ENCODE data around the gene ZFC3H1.

DNA sequence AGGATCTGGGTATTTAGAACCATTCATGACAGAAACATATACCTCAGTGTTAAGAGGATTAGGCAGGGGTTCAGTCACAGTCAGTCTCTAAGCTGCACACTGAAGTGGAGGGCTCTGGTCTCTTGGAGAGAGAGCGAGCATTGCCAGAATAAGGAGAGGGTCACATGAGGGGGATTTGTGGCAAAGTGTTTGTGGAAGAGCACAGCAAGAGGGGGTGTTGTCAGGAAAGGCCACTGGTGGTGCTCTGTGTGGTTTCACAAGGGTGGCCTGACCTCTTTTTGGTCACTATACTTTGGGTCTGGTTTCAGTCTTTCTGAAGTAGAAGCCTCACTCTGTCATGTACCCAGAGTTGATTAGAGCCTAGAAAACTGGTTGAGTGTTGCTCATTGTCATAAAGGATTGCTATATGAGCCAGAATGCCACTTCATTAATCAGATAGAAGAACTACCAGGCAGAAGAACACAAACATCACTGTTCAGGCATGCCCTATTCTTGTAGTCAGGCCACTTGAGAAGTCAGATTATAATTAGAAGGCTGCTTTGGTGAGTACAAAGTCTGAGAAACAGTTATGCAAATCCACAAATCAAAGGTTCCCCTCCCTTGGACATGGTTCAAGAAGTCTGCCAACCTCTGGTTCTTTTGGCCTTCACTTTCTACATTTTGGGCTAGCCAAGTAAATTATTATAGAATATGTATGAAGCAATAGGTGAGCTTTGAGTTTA is 30.6 kb upstream of the ZFC3H1 start:
- TF ChIP-seq, protein P1, sequence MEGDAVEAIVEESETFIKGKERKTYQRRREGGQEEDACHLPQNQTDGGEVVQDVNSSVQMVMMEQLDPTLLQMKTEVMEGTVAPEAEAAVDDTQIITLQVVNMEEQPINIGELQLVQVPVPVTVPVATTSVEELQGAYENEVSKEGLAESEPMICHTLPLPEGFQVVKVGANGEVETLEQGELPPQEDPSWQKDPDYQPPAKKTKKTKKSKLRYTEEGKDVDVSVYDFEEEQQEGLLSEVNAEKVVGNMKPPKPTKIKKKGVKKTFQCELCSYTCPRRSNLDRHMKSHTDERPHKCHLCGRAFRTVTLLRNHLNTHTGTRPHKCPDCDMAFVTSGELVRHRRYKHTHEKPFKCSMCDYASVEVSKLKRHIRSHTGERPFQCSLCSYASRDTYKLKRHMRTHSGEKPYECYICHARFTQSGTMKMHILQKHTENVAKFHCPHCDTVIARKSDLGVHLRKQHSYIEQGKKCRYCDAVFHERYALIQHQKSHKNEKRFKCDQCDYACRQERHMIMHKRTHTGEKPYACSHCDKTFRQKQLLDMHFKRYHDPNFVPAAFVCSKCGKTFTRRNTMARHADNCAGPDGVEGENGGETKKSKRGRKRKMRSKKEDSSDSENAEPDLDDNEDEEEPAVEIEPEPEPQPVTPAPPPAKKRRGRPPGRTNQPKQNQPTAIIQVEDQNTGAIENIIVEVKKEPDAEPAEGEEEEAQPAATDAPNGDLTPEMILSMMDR (IDR thresholded peaks at IDR 0.05; ENCODE audit: low read depth, low read length), result no peak
- TF ChIP-seq POLR2A (IDR thresholded peaks at IDR 0.05; ENCODE audit: extremely low read depth, insufficient read length), result no peak
